OCI-LY7 (cell line): Measurements from ENCODE around the gene CHCHD10. TPM values are rescaled to one million over a fixed set of nuclear protein-coding genes. Genes with fewer than 3 reads are reported as not detected.
A peak's percentile ranks its signal among the peaks of the same experiment; 100 is the strongest.

ENCODE experiments used
- BruUV-seq: library from RNA; stranded (reverse); fragments of 400-500 nt; replicated peaks from 2 replicates; lab custom pipeline; 2021; lab: Mats Ljungman, UMichigan
- CTCF ChIA-PET: fragments of 300-600 bp; sonication (Branson Sonifier 250); formaldehyde crosslinking; loops from one replicate; lab custom pipeline; 2022; ENCODE audit warnings: antibody characterized with exemption; ENCODE audit not compliant: unreplicated experiment; lab: Charles Lee
- POLR2A ChIA-PET: fragments of 300-600 bp; sonication (Branson Sonifier 250); formaldehyde crosslinking; loops from one replicate; lab custom pipeline; 2022; ENCODE audit warnings: antibody characterized with exemption; lab: Charles Lee
- DNase-seq: peaks from one replicate; pipeline ENCODE4 v3.0.0-alpha.2; 2015; ENCODE audit warnings: low spot score
- H2AFZ ChIP-seq: fragments of 200-600 bp; sonication (generic), shearing (Covaris generic); 2 replicates; pipeline ENCODE4 v1.6.1; 2014; ENCODE audit warnings: mild to moderate bottlenecking, antibody characterized with exemption, low read length, moderate library complexity
- H3K27ac ChIP-seq: fragments of 200-600 bp; sonication (generic); 2 replicates; pipeline ENCODE4 v1.5.1; 2014; ENCODE audit warnings: mixed run types, low read depth, mild to moderate bottlenecking, moderate library complexity, low read length, inconsistent platforms; ENCODE audit not compliant: poor library complexity, severe bottlenecking
- H3K36me3 ChIP-seq: fragments of 200-600 bp; sonication (generic); 2 replicates; pipeline ENCODE4 v1.6.1; 2014; ENCODE audit warnings: mild to moderate bottlenecking, antibody characterized with exemption, low read length, moderate library complexity, mixed read lengths; ENCODE audit not compliant: insufficient read depth
- H3K4me1 ChIP-seq: fragments of 200-600 bp; sonication (generic); 2 replicates; pipeline ENCODE4 v1.5.1; 2014; ENCODE audit warnings: mild to moderate bottlenecking, low read length; ENCODE audit not compliant: insufficient read depth, poor library complexity, severe bottlenecking
- H3K4me2 ChIP-seq: fragments of 200-600 bp; sonication (generic); 2 replicates; pipeline ENCODE4 v1.6.1; 2014; ENCODE audit warnings: mild to moderate bottlenecking, low read length
- H3K4me3 ChIP-seq: fragments of 200-600 bp; sonication (generic); 2 replicates; pipeline ENCODE4 v1.5.1; 2014; ENCODE audit warnings: mild to moderate bottlenecking, low read depth, low read length; ENCODE audit not compliant: poor library complexity, severe bottlenecking
- H3K79me2 ChIP-seq: fragments of 200-600 bp; sonication (generic); 2 replicates; pipeline ENCODE4 v1.6.1; 2016; ENCODE audit warnings: low read depth, mild to moderate bottlenecking, low read length, moderate library complexity, mixed read lengths; ENCODE audit not compliant: insufficient read depth
- H3K9me2 ChIP-seq: fragments of 200-600 bp; sonication (generic); 2 replicates; pipeline ENCODE4 v1.6.1; 2016; ENCODE audit warnings: mild to moderate bottlenecking, low read length, mixed read lengths; ENCODE audit not compliant: insufficient read depth
- H3K9me3 ChIP-seq: fragments of 200-600 bp; sonication (generic); 2 replicates; pipeline ENCODE4 v1.6.1; 2014; ENCODE audit warnings: mild to moderate bottlenecking, mixed run types, low read length, mixed read lengths
- H4K20me1 ChIP-seq: fragments of 200-600 bp; sonication (generic); 2 replicates; pipeline ENCODE4 v1.6.1; 2014; ENCODE audit warnings: mild to moderate bottlenecking, antibody characterized with exemption, low read length, moderate library complexity, mixed read lengths; ENCODE audit not compliant: insufficient read depth
- EZH2phosphoT487 ChIP-seq: fragments of 200-600 bp; sonication (generic); IDR thresholded peaks from 2 replicates; pipeline ENCODE4 v1.6.1; 2018; ENCODE audit warnings: low read depth, borderline replicate concordance, mild to moderate bottlenecking, mixed run types, antibody characterized with exemption, low read length, moderate library complexity, mixed read lengths
- intact Hi-C: fragments of 100-400 bp; cut with micrococcal nuclease; formaldehyde crosslinking; loops from one replicate; pipeline ENCODE4 v1.10.0; 2022; ENCODE audit not compliant: unreplicated experiment
- total RNA-seq, 2 experiments: library from RNA; depleted of rRNA in 1 of 2; stranded (reverse); fragments of >200 nt in 1 of 2; shearing (Covaris generic) in 1 of 2; gene quantifications; 2 replicates each; pipeline ENCODE4 v1.2.3, GENCODE V29; 2014 to 2022
- TF ChIP-seq, protein P1 (sequence below): fragments of 200-600 bp; sonication (generic); conservative IDR thresholded peaks from 2 replicates; pipeline ENCODE4 v1.5.1; 2014; ENCODE audit warnings: mild to moderate bottlenecking, antibody characterized with exemption, low read length, moderate library complexity, mixed read lengths

Gene CHCHD10
- total RNA-seq, 2 experiments from 2014 or later, result 50.8 to 252 TPM

- H3K9me2 ChIP-seq, result no peaks in the 10 kb centered on the region
- intact Hi-C loops, result no loop called here
- H4K20me1 ChIP-seq, result no peaks in the 10 kb centered on the region
- H3K79me2 ChIP-seq, result no peaks in the 10 kb centered on the region
- POLR2A ChIA-PET, result interaction anchor here (0.6 kb wide), 1 partner anchor 12 kb away, joined by 4 read pairs; no protein-coding TSS in a partner anchor
- H3K27ac ChIP-seq, result no peak overlapping the region
- H2AFZ ChIP-seq, result no peak overlapping the region
- no peaks in the 10 kb centered on the region for H3K4me1 ChIP-seq
- H3K36me3 ChIP-seq, result peaks cover 27% of the 10 kb centered on the region; the same call in 1 of the 2 replicates
- no peak overlapping the region for H3K4me2 ChIP-seq
- DNase-seq, result no peak
- H3K4me3 ChIP-seq, result no peak overlapping the region
- no TSS peak for BruUV-seq
- H3K9me3 ChIP-seq, result no peaks in the 10 kb centered on the region
- TF ChIP-seq, protein P1, sequence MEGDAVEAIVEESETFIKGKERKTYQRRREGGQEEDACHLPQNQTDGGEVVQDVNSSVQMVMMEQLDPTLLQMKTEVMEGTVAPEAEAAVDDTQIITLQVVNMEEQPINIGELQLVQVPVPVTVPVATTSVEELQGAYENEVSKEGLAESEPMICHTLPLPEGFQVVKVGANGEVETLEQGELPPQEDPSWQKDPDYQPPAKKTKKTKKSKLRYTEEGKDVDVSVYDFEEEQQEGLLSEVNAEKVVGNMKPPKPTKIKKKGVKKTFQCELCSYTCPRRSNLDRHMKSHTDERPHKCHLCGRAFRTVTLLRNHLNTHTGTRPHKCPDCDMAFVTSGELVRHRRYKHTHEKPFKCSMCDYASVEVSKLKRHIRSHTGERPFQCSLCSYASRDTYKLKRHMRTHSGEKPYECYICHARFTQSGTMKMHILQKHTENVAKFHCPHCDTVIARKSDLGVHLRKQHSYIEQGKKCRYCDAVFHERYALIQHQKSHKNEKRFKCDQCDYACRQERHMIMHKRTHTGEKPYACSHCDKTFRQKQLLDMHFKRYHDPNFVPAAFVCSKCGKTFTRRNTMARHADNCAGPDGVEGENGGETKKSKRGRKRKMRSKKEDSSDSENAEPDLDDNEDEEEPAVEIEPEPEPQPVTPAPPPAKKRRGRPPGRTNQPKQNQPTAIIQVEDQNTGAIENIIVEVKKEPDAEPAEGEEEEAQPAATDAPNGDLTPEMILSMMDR, result no peak
- no peak for TF ChIP-seq EZH2phosphoT487
- CTCF ChIA-PET, result no interaction called here
These were observed 23.8 kb downstream of the CHCHD10 start for GRCh38 chr22:23744001-23744400.

- H4K20me1 ChIP-seq, result no peaks in the 10 kb centered on the region
- no peaks in the 10 kb centered on the region for H3K9me2 ChIP-seq
- no peak overlapping the region for H3K4me3 ChIP-seq
- H3K79me2 ChIP-seq, result no peaks in the 10 kb centered on the region
- no peak overlapping the region for H3K27ac ChIP-seq
- ChIA-PET CTCF (no interaction called here), POLR2A (no interaction called here)
- TF ChIP-seq, protein P1, result no peak
- intact Hi-C loops, result no loop called here
- DNase-seq, result no peak
- no peaks in the 10 kb centered on the region for H3K9me3 ChIP-seq
- no peaks in the 10 kb centered on the region for H3K4me1 ChIP-seq
- BruUV-seq, result no TSS peak
- no peak overlapping the region for H2AFZ ChIP-seq
- no peak overlapping the region for H3K4me2 ChIP-seq
- H3K36me3 ChIP-seq, result peaks cover 27% of the 10 kb centered on the region; the same call in 1 of the 2 replicates
These were observed 24.5 kb downstream of the CHCHD10 start for GRCh38 chr22:23743303-23743705.

DNA sequence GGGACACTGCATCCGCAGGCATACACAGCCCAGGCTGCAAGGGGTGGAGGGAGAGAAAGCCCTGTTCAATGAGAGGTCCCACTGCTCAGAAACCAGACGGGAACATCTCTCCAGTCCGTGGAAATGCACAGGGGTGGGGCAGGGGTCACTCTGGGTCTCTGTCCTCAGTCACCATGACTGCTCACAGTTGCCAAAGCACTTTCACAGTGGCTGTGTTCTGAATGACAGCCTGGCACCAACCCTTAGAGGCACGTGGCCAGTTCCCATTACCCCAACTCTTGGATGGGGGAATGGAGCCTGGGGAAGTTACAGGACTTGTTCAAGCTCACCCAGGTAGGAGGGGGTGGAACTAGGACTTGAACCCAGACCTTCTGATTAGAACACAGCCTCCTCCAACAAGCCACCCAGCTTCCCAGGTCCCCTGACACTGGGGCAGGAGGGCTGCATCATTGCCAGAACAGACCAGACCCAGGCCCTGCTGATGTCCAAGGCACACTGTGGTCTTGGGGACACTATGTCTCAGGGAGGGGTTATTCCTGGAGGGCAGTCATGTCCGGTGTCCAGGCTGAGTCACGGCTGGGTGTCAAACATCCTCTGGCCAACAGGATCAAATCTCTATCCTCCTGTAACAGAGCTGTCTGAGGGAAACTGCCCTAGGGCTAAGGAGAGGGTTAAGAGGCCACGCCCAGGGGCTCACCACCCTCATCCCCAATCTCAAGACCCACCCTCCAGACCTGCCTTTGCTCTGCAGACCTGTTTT, 25.1 kb downstream of the CHCHD10 start:
- Histone ChIP-seq H3K36me3 (peaks cover 27% of the 10 kb centered on the region; the same call in 1 of the 2 replicates), H3K4me3 (no peak overlapping the region), H3K79me2 (no peaks in the 10 kb centered on the region), H4K20me1 (no peaks in the 10 kb centered on the region), H3K9me3 (no peaks in the 10 kb centered on the region), H2AFZ (no peak overlapping the region), H3K9me2 (no peaks in the 10 kb centered on the region), H3K4me1 (no peaks in the 10 kb centered on the region), H3K4me2 (no peak overlapping the region), H3K27ac (no peak overlapping the region)
- DNase-seq, result no peak
- CTCF ChIA-PET, result no interaction called here
- BruUV-seq, result TSS peak; percentile 44
- TF ChIP-seq EZH2phosphoT487, result no peak
- TF ChIP-seq, protein P1, result no peak
- intact Hi-C loops, result no loop called here
- POLR2A ChIA-PET, result no interaction called here
